ENCODE measurements around the gene GNPAT.

Gene GNPAT

GRCh38 chr1:231213831-231214573, 27.0 kb upstream of the GNPAT start:
- DNase-seq (ENCODE audit: low read depth, low spot score), result no peak

- no peak for DNase-seq (ENCODE audit: low read depth, low spot score)
These were observed 25.9 kb upstream of the GNPAT start for GRCh38 chr1:231214918-231215680.

- DNase-seq (ENCODE audit: low read depth, low spot score), result no peak
These were observed 25.2 kb upstream of the GNPAT start for GRCh38 chr1:231215681-231216385.

GRCh38 chr1:231216498-231216897, 24.5 kb upstream of the GNPAT start:
- DNase-seq (ENCODE audit: low read depth, low spot score), result no peak

GRCh38 chr1:231217056-231217455, 24.0 kb upstream of the GNPAT start:
- no peak for DNase-seq (ENCODE audit: low read depth, low spot score)

GRCh38 chr1:231218078-231218477, 22.9 kb upstream of the GNPAT start:
- DNase-seq (ENCODE audit: low read depth, low spot score), result no peak

GRCh38 chr1:231219422-231220401, 21.3 kb upstream of the GNPAT start:
- no peak for DNase-seq (ENCODE audit: low read depth, low spot score)

GRCh38 chr1:231220801-231221200, 20.2 kb upstream of the GNPAT start:
- DNase-seq (ENCODE audit: low read depth, low spot score), result no peak

- DNase-seq (ENCODE audit: low read depth, low spot score), result no peak
These were observed 14.9 kb upstream of the GNPAT start for GRCh38 chr1:231226156-231226555.

GRCh38 chr1:231231511-231231910, 9.5 kb upstream of the GNPAT start:
- DNase-seq (ENCODE audit: low read depth, low spot score), result no peak

GRCh38 chr1:231232870-231233734, 7.9 kb upstream of the GNPAT start:
- DNase-seq (ENCODE audit: low read depth, low spot score), result no peak

GRCh38 chr1:231233735-231234417, 7.1 kb upstream of the GNPAT start:
- no peak for DNase-seq (ENCODE audit: low read depth, low spot score)

- no peak for DNase-seq (ENCODE audit: low read depth, low spot score)
These were observed 6.5 kb upstream of the GNPAT start for GRCh38 chr1:231234506-231234905.

- no peak for DNase-seq (ENCODE audit: low read depth, low spot score)
These were observed 5.3 kb upstream of the GNPAT start for GRCh38 chr1:231235526-231236207.

GRCh38 chr1:231236208-231236591, 4.8 kb upstream of the GNPAT start:
- DNase-seq (ENCODE audit: low read depth, low spot score), result no peak

- DNase-seq (ENCODE audit: low read depth, low spot score), result no peak
These were observed 4.1 kb upstream of the GNPAT start for GRCh38 chr1:231236938-231237337.

- DNase-seq (ENCODE audit: low read depth, low spot score), result no peak
These were observed 2.7 kb upstream of the GNPAT start for GRCh38 chr1:231238298-231238697.

- DNase-seq (ENCODE audit: low read depth, low spot score), result no peak
These were observed 505 bp upstream of the GNPAT start for GRCh38 chr1:231240531-231240882.

GRCh38 chr1:231241750-231242149, 738 bp downstream of the GNPAT start:
- no peak for DNase-seq (ENCODE audit: low read depth, low spot score)

Measured in brain pericyte (primary cell).